Medulla oblongata (tissue), 1 donor: ENCODE measurements around the gene MAP2K5.

Experiments used
- DNase-seq: peaks from one replicate; pipeline ENCODE4 v3.0.0-alpha.2; 2015; ENCODE audit errors: extremely low spot score

The MAP2K5 gene

GRCh38 chr15:67521783-67522568 lies 20.5 kb upstream of the MAP2K5 start:
- DNase-seq = peak; percentile 35

- DNase-seq = no peak
Observed at GRCh38 chr15:67523330-67523729, 19.2 kb upstream of the MAP2K5 start.

- no peak for DNase-seq
Observed at GRCh38 chr15:67524235-67524634, 18.3 kb upstream of the MAP2K5 start.

- DNase-seq = no peak
Observed at GRCh38 chr15:67528513-67528912, 14.0 kb upstream of the MAP2K5 start.

GRCh38 chr15:67531379-67531914 lies 11.1 kb upstream of the MAP2K5 start:
- no peak for DNase-seq

- DNase-seq = no peak
Observed at GRCh38 chr15:67533873-67534272, 8.6 kb upstream of the MAP2K5 start.

GRCh38 chr15:67534360-67534759 lies 8.1 kb upstream of the MAP2K5 start:
- DNase-seq = no peak

GRCh38 chr15:67537771-67538170 lies 4.7 kb upstream of the MAP2K5 start:
- no peak for DNase-seq

GRCh38 chr15:67543348-67543718 lies 830 bp downstream of the MAP2K5 start:
- DNase-seq = no peak

- DNase-seq = no peak
Observed at GRCh38 chr15:67544475-67544874, 2.0 kb downstream of the MAP2K5 start.

- no peak for DNase-seq
Observed at GRCh38 chr15:67545864-67546263, 3.4 kb downstream of the MAP2K5 start.

GRCh38 chr15:67547064-67547463 lies 4.6 kb downstream of the MAP2K5 start:
- DNase-seq = no peak

- DNase-seq = no peak
Observed at GRCh38 chr15:67547836-67548235, 5.3 kb downstream of the MAP2K5 start.

GRCh38 chr15:67548236-67548852 lies 5.8 kb downstream of the MAP2K5 start:
- peak; percentile 17 for DNase-seq

GRCh38 chr15:67548862-67549651 lies 6.6 kb downstream of the MAP2K5 start:
- peak; percentile 87 for DNase-seq

GRCh38 chr15:67549736-67550135 lies 7.2 kb downstream of the MAP2K5 start:
- no peak for DNase-seq

GRCh38 chr15:67550522-67550921 lies 8.0 kb downstream of the MAP2K5 start:
- DNase-seq = no peak

GRCh38 chr15:67551207-67551743 lies 8.8 kb downstream of the MAP2K5 start:
- DNase-seq = no peak

- no peak for DNase-seq
Observed at GRCh38 chr15:67554580-67554979, 12.1 kb downstream of the MAP2K5 start.

GRCh38 chr15:67556976-67557570 lies 14.6 kb downstream of the MAP2K5 start:
- DNase-seq = no peak

GRCh38 chr15:67558502-67558901 lies 16.0 kb downstream of the MAP2K5 start:
- no peak for DNase-seq

GRCh38 chr15:67559158-67559557 lies 16.7 kb downstream of the MAP2K5 start:
- DNase-seq = no peak
